Calu3 (cell line): ENCODE data around the gene FGF16. TPM values are rescaled to one million over a fixed set of nuclear protein-coding genes. Genes with fewer than 3 reads are reported as not detected.

ENCODE experiments used
- BruUV-seq: library from RNA; stranded (reverse); fragments of 400-500 nt; replicated peaks from 2 replicates; lab custom pipeline; 2021; lab: Mats Ljungman, UMichigan
- CTCF ChIA-PET: fragments of 300-600 bp; sonication (Branson Sonifier 250); formaldehyde crosslinking; loops from one replicate; lab custom pipeline; 2022; ENCODE audit warnings: antibody characterized with exemption; lab: Charles Lee
- DNase-seq: peaks from one replicate; pipeline ENCODE4 v3.0.0; 2022
- H3K27ac Mint-ChIP-seq: one replicate; pipeline ENCODE4 v1.8.0; 2022; ENCODE audit warnings: mixed read lengths; ENCODE audit not compliant: unreplicated experiment
- H3K27me3 Mint-ChIP-seq: one replicate; pipeline ENCODE4 v1.8.0; 2022; ENCODE audit warnings: mixed read lengths; ENCODE audit not compliant: unreplicated experiment
- H3K36me3 Mint-ChIP-seq: one replicate; pipeline ENCODE4 v1.8.0; 2022; ENCODE audit warnings: mild to moderate bottlenecking, moderate library complexity, mixed read lengths; ENCODE audit not compliant: insufficient read depth, unreplicated experiment
- H3K4me1 Mint-ChIP-seq: one replicate; pipeline ENCODE4 v1.8.0; 2022; ENCODE audit warnings: mild to moderate bottlenecking, low read depth, mixed read lengths; ENCODE audit not compliant: unreplicated experiment
- H3K4me3 Mint-ChIP-seq: one replicate; pipeline ENCODE4 v1.8.0; 2022; ENCODE audit warnings: mild to moderate bottlenecking, low read depth, moderate library complexity, mixed read lengths; ENCODE audit not compliant: unreplicated experiment
- H3K9me3 Mint-ChIP-seq: one replicate; pipeline ENCODE4 v1.8.0; 2022; ENCODE audit warnings: low read depth, mixed read lengths; ENCODE audit not compliant: unreplicated experiment
- intact Hi-C: fragments of 100-400 bp; cut with micrococcal nuclease; formaldehyde crosslinking; loops from one replicate; pipeline ENCODE4 v1.10.0; 2022; ENCODE audit not compliant: unreplicated experiment
- total RNA-seq: library from RNA; stranded (reverse); gene quantifications from 2 replicates; pipeline ENCODE4 v1.2.3, GENCODE V29; 2022
- TF ChIP-seq, protein P1 (sequence below): fragments of 200-600 bp; IDR thresholded peaks from one replicate; pipeline ENCODE4 v1.8.0; 2022; ENCODE audit warnings: antibody characterized with exemption; ENCODE audit not compliant: unreplicated experiment

The FGF16 gene
- total RNA-seq, 1 experiment from 2014 or later: not detected

- H3K27me3 Mint-ChIP-seq: no peaks in the 10 kb centered on the region
- intact Hi-C loops: no loop called here
- no peak overlapping the region for H3K4me3 Mint-ChIP-seq
- H3K9me3 Mint-ChIP-seq: no peaks in the 10 kb centered on the region
- DNase-seq: no peak
- CTCF ChIA-PET: no interaction called here
- TF ChIP-seq, protein P1, sequence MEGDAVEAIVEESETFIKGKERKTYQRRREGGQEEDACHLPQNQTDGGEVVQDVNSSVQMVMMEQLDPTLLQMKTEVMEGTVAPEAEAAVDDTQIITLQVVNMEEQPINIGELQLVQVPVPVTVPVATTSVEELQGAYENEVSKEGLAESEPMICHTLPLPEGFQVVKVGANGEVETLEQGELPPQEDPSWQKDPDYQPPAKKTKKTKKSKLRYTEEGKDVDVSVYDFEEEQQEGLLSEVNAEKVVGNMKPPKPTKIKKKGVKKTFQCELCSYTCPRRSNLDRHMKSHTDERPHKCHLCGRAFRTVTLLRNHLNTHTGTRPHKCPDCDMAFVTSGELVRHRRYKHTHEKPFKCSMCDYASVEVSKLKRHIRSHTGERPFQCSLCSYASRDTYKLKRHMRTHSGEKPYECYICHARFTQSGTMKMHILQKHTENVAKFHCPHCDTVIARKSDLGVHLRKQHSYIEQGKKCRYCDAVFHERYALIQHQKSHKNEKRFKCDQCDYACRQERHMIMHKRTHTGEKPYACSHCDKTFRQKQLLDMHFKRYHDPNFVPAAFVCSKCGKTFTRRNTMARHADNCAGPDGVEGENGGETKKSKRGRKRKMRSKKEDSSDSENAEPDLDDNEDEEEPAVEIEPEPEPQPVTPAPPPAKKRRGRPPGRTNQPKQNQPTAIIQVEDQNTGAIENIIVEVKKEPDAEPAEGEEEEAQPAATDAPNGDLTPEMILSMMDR: no peak
- H3K27ac Mint-ChIP-seq: no peak overlapping the region
- H3K36me3 Mint-ChIP-seq: no peaks in the 10 kb centered on the region
- no TSS peak for BruUV-seq
- H3K4me1 Mint-ChIP-seq: peaks cover 8% of the 10 kb centered on the region
Observed at GRCh38 chrX:77450415-77450814, 3.2 kb downstream of the FGF16 start.

GRCh38 chrX:77450996-77451395 lies 3.8 kb downstream of the FGF16 start:
- Mint-ChIP-seq H3K4me1 (peaks cover 8% of the 10 kb centered on the region), H3K36me3 (no peaks in the 10 kb centered on the region), H3K9me3 (no peaks in the 10 kb centered on the region), H3K4me3 (no peak overlapping the region), H3K27me3 (no peaks in the 10 kb centered on the region), H3K27ac (no peak overlapping the region)
- CTCF ChIA-PET: no interaction called here
- DNase-seq: no peak
- TF ChIP-seq, protein P1: no peak
- intact Hi-C loops: no loop called here
- no TSS peak for BruUV-seq

DNA sequence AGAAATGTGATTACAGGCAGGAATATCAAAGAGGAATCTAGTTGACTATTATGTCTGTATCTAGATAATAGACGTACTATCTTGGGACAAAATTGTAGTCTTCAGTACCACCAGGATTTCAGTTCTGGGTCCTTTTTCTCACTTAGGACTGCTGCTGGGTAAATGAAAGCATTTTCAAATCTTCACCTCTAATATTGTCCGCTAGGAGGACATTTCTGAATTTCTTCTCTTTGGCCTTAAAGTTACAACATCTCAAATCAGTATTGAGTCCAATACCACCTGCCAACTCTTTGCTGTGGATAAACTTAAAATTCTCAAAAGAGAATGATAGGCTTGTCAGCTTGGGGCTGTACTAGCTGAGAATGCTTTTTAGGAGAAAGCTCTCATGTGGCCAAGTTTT lies 6.0 kb downstream of the FGF16 start:
- Mint-ChIP-seq H3K4me3 (no peak overlapping the region), H3K4me1 (peaks cover 8% of the 10 kb centered on the region), H3K27ac (no peak overlapping the region), H3K27me3 (no peaks in the 10 kb centered on the region), H3K9me3 (no peaks in the 10 kb centered on the region), H3K36me3 (no peaks in the 10 kb centered on the region)
- BruUV-seq: no TSS peak
- intact Hi-C loops: no loop called here
- CTCF ChIA-PET: no interaction called here
- no peak for DNase-seq
- TF ChIP-seq, protein P1: no peak

DNA sequence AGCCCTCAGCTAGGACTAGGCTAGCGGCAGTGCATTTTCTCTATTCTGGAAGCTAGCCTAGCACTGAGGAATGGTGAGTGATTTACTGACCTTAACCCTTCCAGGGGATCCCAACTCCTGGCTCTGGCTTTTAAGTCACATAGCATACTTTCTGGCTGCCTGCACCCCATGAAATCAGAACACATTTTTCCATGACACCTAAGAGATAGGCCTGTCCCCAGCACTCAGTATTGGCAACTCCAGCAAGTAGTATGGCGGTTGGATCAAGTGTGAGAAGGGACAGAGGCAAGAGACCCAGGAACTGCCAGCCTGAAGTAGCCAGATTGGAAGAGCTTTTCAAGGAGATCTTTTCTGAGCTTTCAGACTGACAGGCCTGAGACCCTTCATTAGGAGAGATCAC lies 8.2 kb downstream of the FGF16 start:
- intact Hi-C loops: no loop called here
- H3K9me3 Mint-ChIP-seq: no peaks in the 10 kb centered on the region
- CTCF ChIA-PET: no interaction called here
- peaks cover 5% of the 10 kb centered on the region for H3K4me1 Mint-ChIP-seq
- H3K36me3 Mint-ChIP-seq: no peaks in the 10 kb centered on the region
- no peak overlapping the region for H3K27ac Mint-ChIP-seq
- H3K27me3 Mint-ChIP-seq: no peaks in the 10 kb centered on the region
- DNase-seq: no peak
- TF ChIP-seq, protein P1: no peak
- H3K4me3 Mint-ChIP-seq: no peak overlapping the region
- no TSS peak for BruUV-seq
